HG02678 (cell line): Measurements from ENCODE around the gene SRSF10.
"Not testable (repeated sequence)": the region's sequence is repeated elsewhere in the genome, so short reads cannot be mapped to it uniquely, and the experiment has no call there.

Experiments used
- ATAC-seq: cut with Tn5 transposase; IDR thresholded peaks from one replicate; pipeline ENCODE4 v1.9.1; 2021; ENCODE audit warnings: mild to moderate bottlenecking, moderate library complexity; ENCODE audit not compliant: unreplicated experiment

SRSF10 gene

GRCh38 chr1:23979881-23980727 lies at the start of gene SRSF10:
Gene SRSF10, minus strand, starts transcription at chr1:23980327. Its CDS starts 72 bp downstream, at chr1:23980255.
- ATAC-seq, result peak; percentile 91

DNA sequence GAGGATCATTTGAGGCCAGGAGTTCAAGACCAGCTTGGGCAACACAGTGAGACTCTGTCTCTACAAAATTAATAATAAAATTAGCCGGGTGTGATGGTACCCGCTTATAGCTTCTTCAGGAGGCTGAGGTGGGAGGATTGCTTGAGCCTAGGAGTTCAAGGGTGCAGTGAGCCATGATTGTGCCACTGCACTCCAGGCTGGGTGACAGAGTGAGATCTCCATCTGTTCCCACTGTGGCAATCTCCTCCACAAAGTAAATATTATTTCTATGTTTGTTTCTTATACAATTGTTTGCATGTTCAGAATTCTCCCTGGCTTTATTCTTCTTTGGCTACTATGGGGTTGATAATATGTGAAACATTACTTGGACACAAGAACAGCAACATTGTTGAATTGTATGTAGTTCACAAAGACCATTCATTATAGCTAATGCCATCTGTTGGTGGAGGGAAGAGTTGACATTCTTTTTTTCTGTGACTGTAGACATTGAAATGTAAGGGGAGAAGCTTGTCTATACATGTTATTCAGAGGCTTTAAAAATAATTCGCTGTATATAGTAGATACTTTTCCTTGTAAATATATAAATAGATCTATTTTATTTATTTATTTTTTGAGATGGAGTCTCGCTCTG lies 47.8 kb upstream of the SRSF10 start:
- ATAC-seq, result no peak

GRCh38 chr1:24022581-24023361 lies 42.6 kb upstream of the SRSF10 start:
- ATAC-seq, result no peak

DNA sequence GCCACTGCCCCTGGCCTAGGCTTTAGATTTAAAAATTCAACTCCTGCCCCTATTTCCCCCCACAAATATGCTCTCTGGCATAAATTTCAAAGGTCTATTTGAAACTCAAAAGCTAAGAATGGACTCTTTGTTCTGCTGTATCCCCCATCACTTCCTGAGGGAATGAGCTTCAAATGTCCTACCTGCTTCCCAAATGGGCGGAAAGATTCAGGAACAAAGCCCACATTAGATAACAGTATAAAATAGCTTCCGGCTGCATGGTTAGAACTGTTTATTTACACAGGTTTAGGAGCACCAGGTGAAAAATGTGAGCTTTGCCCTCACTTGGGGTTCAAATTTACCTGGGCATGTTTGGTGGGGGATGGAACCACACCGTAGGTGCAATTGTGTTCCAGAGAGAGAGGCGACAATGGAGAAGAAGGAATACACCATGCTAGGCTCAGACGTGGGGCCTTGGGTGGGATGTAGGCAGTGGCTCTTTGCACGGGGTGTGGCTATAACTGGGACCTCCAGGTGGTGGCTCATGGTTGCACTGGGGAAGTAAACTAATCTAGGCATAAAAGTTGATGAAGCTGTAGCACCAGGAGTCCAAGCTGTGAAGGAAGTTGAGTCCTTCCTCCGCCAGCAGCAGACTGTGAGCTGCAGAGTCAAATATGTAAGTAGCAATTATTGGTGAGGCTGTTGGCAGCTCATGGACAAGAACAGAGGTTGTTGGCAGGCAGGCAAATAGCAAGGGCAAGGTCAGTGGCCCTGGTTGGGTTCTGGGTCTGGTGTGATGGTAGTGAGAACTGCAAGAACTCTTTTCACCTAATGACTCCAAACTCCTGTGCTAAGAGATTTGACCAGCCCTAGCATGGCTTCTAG lies 41.5 kb upstream of the SRSF10 start:
- no peak for ATAC-seq

GRCh38 chr1:24020470-24020869 lies 40.3 kb upstream of the SRSF10 start:
- ATAC-seq, result no peak

GRCh38 chr1:24020025-24020424 lies 39.9 kb upstream of the SRSF10 start:
- ATAC-seq, result no peak

GRCh38 chr1:24018611-24019580 lies 38.8 kb upstream of the SRSF10 start:
- no peak for ATAC-seq

DNA sequence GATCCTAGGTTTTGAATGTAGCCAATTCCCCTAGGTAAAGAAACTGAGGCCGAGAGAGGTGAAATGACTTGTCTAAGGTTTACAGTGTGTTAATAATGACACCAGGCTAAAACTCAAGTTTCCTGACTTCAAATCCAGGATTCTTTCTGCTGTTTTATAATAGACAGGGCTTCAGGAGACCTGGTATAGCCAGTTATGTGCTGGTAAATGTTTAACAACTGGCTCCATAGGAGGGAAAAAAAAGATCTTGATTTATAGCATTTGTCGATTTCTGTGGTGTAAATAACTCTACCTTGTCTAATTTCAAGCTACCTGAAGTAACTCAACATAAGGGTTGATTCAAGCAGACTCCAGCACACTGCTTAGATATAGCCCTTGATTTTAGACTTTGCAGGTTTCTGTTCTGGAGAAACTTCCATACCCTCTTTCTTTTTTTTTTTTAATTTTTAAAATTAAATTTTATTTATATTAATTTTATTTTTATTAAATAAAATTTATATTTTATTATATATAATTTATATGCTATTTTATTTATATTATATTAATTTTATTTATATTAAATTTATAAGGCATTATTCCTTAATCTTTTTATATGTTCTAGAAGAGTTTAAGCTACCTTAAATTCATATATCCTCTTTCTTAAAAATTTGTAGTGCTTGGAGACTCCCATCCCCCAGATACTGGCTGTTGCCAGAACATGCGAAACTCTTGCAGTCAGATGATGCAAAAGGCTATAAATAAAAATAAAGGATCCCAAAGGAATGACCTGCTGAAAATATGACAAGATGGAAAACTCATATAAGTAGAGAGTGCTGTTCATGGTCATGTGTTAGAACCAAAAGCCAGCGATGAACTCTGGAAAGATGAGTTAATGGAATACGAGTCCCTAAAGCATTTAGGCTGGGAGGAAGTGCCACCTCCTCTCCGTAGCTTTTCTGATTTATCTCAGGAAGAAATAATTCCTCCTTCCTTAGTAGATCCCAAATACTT lies 35.4 kb upstream of the SRSF10 start:
- ATAC-seq, result no peak

DNA sequence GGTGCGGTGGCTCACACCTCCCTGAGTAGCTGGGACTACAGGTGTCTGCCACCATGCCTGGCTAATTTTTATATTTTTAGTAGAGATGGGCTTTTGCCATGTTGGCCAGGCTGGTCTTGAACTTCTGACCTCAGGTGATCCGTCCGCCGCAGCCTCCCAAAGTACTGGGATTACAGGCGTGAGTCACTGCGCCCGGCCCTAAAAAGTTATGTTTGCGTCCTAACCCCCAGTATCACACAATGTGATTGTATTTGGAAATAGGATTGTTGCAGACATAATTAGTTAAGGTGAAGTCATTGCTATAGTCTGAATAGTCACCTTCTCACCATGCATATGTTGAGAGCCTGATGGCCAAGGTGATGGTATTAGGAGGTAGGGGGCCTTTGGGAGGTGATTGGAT lies 32.8 kb upstream of the SRSF10 start:
- not testable (repeated sequence) for ATAC-seq

DNA sequence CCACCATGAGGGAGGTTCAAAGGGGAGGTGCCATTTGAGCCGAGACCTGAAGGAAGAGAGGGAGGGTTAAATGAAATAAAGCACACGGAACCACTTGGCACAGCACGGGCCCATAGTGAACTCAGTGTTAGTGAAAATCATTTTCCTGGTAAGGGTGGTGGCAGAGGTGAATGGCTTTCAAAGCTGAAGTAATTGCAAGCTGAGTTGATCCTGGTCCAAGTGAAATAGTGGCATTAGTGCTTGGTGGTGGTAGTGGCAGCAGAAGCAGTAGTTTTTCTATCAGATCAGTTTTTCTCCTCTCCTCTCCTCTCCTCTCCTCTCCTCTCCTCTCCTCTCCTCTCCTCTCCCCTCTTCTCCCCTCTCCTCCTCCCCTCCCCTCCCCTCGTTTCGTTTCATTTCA lies 30.5 kb upstream of the SRSF10 start:
- no peak for ATAC-seq

- ATAC-seq, result no peak
Observed at GRCh38 chr1:24009406-24009805, 29.3 kb upstream of the SRSF10 start.

DNA sequence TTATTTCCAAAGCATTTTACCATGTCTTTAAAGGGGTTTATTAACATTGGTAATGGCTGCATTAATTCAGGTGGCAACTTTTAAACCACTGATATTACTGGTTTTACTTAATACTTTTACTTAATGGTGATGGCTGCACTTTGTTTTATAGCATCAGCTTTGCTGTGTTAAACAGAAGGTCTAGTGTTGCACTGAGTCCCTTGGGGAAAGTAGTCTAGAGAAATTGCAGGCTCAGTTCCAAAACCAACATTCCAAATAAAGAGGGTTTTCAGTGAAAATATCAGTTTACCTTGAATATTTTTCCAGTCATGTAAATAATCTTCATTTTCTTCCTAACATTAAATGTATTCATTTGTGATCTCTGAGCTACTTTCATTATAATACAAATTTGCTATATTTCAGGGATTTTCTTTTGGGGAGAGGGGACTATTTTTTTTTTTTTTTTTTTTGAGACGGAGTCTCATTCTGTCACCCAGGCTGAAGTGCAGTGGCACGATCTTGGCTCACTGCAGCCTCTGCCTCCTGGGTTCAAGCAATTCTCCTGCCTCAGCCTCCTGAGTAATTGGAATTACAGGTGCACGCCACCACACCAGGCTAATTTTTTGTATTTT lies 28.6 kb upstream of the SRSF10 start:
- not testable (repeated sequence) for ATAC-seq

- ATAC-seq, result no peak
Observed at GRCh38 chr1:24007079-24007478, 27.0 kb upstream of the SRSF10 start.

DNA sequence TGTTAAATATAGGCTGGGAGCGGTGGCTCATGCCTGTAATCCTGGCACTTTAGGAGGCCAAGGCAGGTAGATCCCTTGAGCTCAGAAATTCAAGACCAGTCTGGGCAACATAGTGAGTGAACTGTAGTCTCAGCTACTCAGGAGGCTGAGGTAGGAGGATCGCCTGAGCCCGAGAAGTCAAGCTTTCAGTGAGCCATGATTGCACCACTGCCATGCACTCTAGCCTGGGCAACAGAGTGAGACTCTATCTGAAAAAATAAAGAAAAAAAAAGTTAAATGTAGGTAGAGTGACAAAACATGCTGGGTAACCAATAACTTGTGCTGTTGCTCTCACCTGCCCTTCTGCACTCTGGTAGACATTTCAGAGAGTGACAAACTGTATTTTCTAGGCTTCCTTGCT lies 25.0 kb upstream of the SRSF10 start:
- no peak for ATAC-seq

DNA sequence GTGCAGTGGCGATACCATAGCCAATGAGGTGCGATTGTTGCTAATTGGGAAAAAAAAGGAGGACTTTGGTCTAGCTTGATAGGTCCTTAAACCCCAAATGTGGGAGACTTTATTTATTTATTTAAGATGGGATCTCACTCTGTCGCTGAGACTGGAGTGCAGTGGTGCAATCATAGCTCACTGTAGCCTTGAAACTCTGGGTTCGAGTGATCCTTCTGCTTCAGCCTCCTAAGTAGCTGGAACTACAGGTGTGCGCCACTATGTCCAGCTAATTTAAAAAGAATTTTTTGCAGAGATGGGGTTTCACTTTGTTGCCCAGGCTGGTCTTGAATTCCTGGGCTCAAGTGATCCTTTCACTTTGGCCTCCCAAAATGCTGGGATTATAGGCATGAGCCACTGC lies 24.0 kb upstream of the SRSF10 start:
- ATAC-seq, result no peak

DNA sequence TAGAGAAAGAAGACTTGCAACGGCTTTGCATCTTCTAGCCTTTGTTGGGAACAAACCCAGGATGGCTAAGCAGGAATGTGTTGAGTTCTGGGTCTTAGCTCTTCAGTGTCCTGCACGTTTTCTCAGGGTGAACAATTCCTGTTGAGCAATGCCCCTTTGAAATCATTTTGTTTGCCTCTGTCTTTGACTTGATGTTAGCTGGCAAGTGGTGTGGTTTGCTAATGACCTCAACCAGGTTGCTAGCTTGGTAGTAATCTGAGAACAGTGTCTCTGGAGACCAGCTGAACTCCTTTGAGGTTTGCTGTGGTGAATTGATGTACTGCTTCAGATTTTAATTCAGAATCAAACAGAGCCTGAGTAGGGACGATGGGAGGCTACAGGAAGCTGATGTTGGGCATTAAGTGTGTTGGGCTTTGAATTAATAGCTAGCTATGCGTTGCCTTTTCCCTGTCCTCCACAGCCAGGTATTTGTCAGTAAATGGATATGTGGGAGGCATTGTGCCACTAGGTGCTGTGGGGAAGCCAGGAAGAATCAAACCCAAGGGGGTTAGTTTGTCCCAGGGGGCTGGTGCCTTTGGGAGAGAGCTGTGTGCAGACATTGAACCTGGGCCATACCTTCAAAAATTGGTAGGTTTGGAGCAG lies 23.3 kb upstream of the SRSF10 start:
- no peak for ATAC-seq

DNA sequence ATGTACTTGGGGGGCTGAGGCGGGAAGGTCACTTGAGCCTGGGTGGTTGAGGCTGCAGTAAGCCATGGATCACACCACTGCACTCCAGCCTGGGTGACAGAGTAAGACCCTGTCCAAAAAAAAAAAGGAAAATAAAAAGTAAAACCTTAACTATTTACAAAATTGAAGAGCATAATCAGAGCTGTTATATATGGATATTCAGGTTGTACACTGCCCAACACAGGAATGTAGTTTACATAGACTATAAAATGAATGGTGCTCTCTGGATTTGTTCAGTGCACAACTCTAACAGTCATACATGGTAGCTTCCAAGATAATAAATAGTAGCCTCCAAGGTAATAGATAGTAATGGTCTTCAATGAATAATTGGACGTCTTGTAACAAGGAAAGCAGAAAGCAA lies 22.6 kb upstream of the SRSF10 start:
- no peak for ATAC-seq
